PC-3 (cell line): ENCODE measurements around the gene CAP2. TPM values are rescaled to one million over a fixed set of nuclear protein-coding genes. Genes with fewer than 3 reads are reported as not detected.
"Not testable (repeated sequence)": the region's sequence is repeated elsewhere in the genome, so short reads cannot be mapped to it uniquely, and the experiment has no call there.

ENCODE experiments used
- ATAC-seq: fragments of 200-7000 bp; cut with Tn5 transposase; 2 replicates; pipeline ENCODE4 v1.9.1; 2020; ENCODE audit warnings: mild to moderate bottlenecking, moderate library complexity
- BruUV-seq: library from RNA; stranded (reverse); fragments of 400-500 nt; replicated peaks from 2 replicates; lab custom pipeline; 2021; lab: Mats Ljungman, UMichigan
- CTCF ChIA-PET: fragments of 300-600 bp; sonication (Branson Sonifier 250); formaldehyde crosslinking; loops from one replicate; lab custom pipeline; 2022; ENCODE audit warnings: antibody characterized with exemption; lab: Charles Lee
- POLR2A ChIA-PET: fragments of 300-600 bp; sonication (Branson Sonifier 250); formaldehyde crosslinking; loops from one replicate; lab custom pipeline; 2022; ENCODE audit warnings: antibody characterized with exemption; ENCODE audit not compliant: unreplicated experiment; lab: Charles Lee
- DNase-seq: peaks from one replicate; pipeline ENCODE4 v3.0.0-alpha.2; 2015
- H2AFZ ChIP-seq: fragments of 300-600 bp; sonication (generic); 2 replicates; pipeline ENCODE4 v1.6.0; 2016; ENCODE audit warnings: antibody characterized with exemption, low read length
- H3F3A ChIP-seq: fragments of 300-600 bp; sonication (generic); one replicate; pipeline ENCODE4 v1.6.0; 2017; ENCODE audit warnings: antibody characterized with exemption, low read length, control low read depth, mild to moderate bottlenecking; ENCODE audit not compliant: unreplicated experiment
- H3K27ac ChIP-seq: fragments of 300-600 bp; sonication (generic); 2 replicates; pipeline ENCODE4 v1.5.1; 2016; ENCODE audit warnings: mild to moderate bottlenecking, low read length
- H3K27me3 ChIP-seq: fragments of 300-600 bp; sonication (generic); 2 replicates; pipeline ENCODE4 v1.6.1; 2016; ENCODE audit warnings: low read length, mixed read lengths
- H3K36me3 ChIP-seq: fragments of 300-600 bp; sonication (generic); 2 replicates; pipeline ENCODE4 v1.6.1; 2016; ENCODE audit warnings: low read depth, mixed run types, low read length, mixed read lengths
- H3K4me1 ChIP-seq: fragments of 300-600 bp; sonication (generic); 2 replicates; pipeline ENCODE4 v1.5.1; 2016; ENCODE audit warnings: low read length; ENCODE audit not compliant: insufficient read depth
- H3K4me2 ChIP-seq: fragments of 300-600 bp; sonication (generic); 2 replicates; pipeline ENCODE4 v1.6.0; 2016; ENCODE audit warnings: low read length
- H3K4me3 ChIP-seq: fragments of 300-600 bp; sonication (generic); 2 replicates; pipeline ENCODE4 v1.5.1; 2016; ENCODE audit warnings: mild to moderate bottlenecking, low read length, mixed read lengths
- H3K79me2 ChIP-seq: fragments of 300-600 bp; sonication (generic); 2 replicates; pipeline ENCODE4 v1.6.1; 2017; ENCODE audit warnings: low read length, mixed read lengths
- H3K9ac ChIP-seq: fragments of 300-600 bp; sonication (generic); 2 replicates; pipeline ENCODE4 v1.6.0; 2016; ENCODE audit warnings: mild to moderate bottlenecking, low read length
- H3K9me2 ChIP-seq: fragments of 300-600 bp; sonication (generic); replicated peaks from 2 replicates; pipeline ENCODE4 v1.6.1; 2016; ENCODE audit warnings: mixed run types, low read length, mixed read lengths
- H3K9me3 ChIP-seq: fragments of 300-600 bp; sonication (generic); 2 replicates; pipeline ENCODE4 v1.6.1; 2016; ENCODE audit warnings: low read length, mixed read lengths
- H4K20me1 ChIP-seq: fragments of 300-600 bp; sonication (generic); 2 replicates; pipeline ENCODE4 v1.6.1; 2016; ENCODE audit warnings: low read length, mixed read lengths
- CTCF ChIP-seq: fragments of 300-600 bp; sonication (generic); conservative IDR thresholded peaks from 2 replicates; pipeline ENCODE4 v1.5.1; 2017; ENCODE audit warnings: antibody characterized with exemption, low read depth, mild to moderate bottlenecking, low read length
- EZH2 ChIP-seq: fragments of 300-600 bp; sonication (generic); IDR thresholded peaks from one replicate; pipeline ENCODE4 v1.6.1; 2017; ENCODE audit warnings: antibody characterized with exemption, mild to moderate bottlenecking, low read length; ENCODE audit not compliant: unreplicated experiment
- EZH2phosphoT487 ChIP-seq: fragments of 300-600 bp; sonication (generic); IDR thresholded peaks from 2 replicates; pipeline ENCODE4 v1.6.1; 2018; ENCODE audit warnings: mild to moderate bottlenecking, antibody characterized with exemption, low read length, borderline replicate concordance
- intact Hi-C: fragments of 100-400 bp; cut with micrococcal nuclease; formaldehyde crosslinking; loops from 2 replicates; pipeline ENCODE4 v1.9.0; 2023
- total RNA-seq: library from RNA; depleted of rRNA; stranded (reverse); fragments of >200 nt; gene quantifications from 2 replicates; pipeline ENCODE4 v1.2.3, GENCODE V29; 2014

The CAP2 gene
- total RNA-seq, 1 experiment from 2014 or later, result 8.2 TPM

GRCh38 chr6:17396256-17396655 is 2.9 kb downstream of the CAP2 start:
- ChIA-PET CTCF (no interaction called here), POLR2A (no interaction called here)
- Histone ChIP-seq H3K4me3 (no peak overlapping the region), H2AFZ (no peak overlapping the region), H3K9me2 (no peaks in the 10 kb centered on the region), H3K79me2 (peaks cover 68% of the 10 kb centered on the region), H4K20me1 (no peaks in the 10 kb centered on the region), H3K36me3 (peaks cover 6% of the 10 kb centered on the region; the same call in 1 of the 2 replicates), H3K27ac (no peak overlapping the region), H3K9me3 (no peaks in the 10 kb centered on the region), H3K9ac (no peak overlapping the region), H3F3A (no peaks in the 10 kb centered on the region), H3K4me2 (no peak overlapping the region), H3K4me1 (peaks cover 28% of the 10 kb centered on the region), H3K27me3 (no peaks in the 10 kb centered on the region)
- no TSS peak for BruUV-seq
- intact Hi-C loops, result no loop called here
- DNase-seq (no peak), ATAC-seq (no peak)
- TF ChIP-seq EZH2 (no peak), EZH2phosphoT487 (no peak), CTCF (no peak)

- H3K9me2 ChIP-seq, result no peaks in the 10 kb centered on the region
- DNase-seq (peak; percentile 76), ATAC-seq (no peak)
- no peaks in the 10 kb centered on the region for H4K20me1 ChIP-seq
- BruUV-seq, result no TSS peak
- ChIA-PET CTCF (no interaction called here), POLR2A (no interaction called here)
- H3K27ac ChIP-seq, result peak overlapping the region; percentile 35
- no peaks in the 10 kb centered on the region for H3K9me3 ChIP-seq
- TF ChIP-seq EZH2, result no peak
- TF ChIP-seq CTCF, result no peak
- TF ChIP-seq EZH2phosphoT487, result no peak
- no peaks in the 10 kb centered on the region for H3K27me3 ChIP-seq
- H3K36me3 ChIP-seq, result peaks cover 6% of the 10 kb centered on the region; the same call in 1 of the 2 replicates
- no peak overlapping the region for H3K4me3 ChIP-seq
- no peaks in the 10 kb centered on the region for H3F3A ChIP-seq
- H2AFZ ChIP-seq, result no peak overlapping the region
- H3K4me2 ChIP-seq, result peak overlapping the region; percentile 11
- peaks cover 83% of the 10 kb centered on the region for H3K79me2 ChIP-seq
- intact Hi-C loops, result no loop called here
- H3K4me1 ChIP-seq, result peaks cover 23% of the 10 kb centered on the region
- H3K9ac ChIP-seq, result no peak overlapping the region
Observed at GRCh38 chr6:17397764-17398194, 4.4 kb downstream of the CAP2 start.

- peaks cover 10% of the 10 kb centered on the region for H3K36me3 ChIP-seq
- H3K4me3 ChIP-seq, H3K4me1 ChIP-seq, BruUV-seq, H3K9ac ChIP-seq, H3F3A ChIP-seq, H3K9me3 ChIP-seq, H4K20me1 ChIP-seq, POLR2A ChIA-PET, H2AFZ ChIP-seq, intact Hi-C loops, DNase-seq, CTCF ChIA-PET, H3K27me3 ChIP-seq, H3K4me2 ChIP-seq, H3K27ac ChIP-seq, H3K9me2 ChIP-seq, ATAC-seq: not testable (repeated sequence)
- H3K79me2 ChIP-seq, result peaks cover 86% of the 10 kb centered on the region
Observed at GRCh38 chr6:17405181-17405943, 12.0 kb downstream of the CAP2 start.
